ENCODE results near the gene PANX3.
"Not testable (repeated sequence)": the region's sequence is repeated elsewhere in the genome, so short reads cannot be mapped to it uniquely, and the experiment has no call there.

Gene PANX3, protein sequence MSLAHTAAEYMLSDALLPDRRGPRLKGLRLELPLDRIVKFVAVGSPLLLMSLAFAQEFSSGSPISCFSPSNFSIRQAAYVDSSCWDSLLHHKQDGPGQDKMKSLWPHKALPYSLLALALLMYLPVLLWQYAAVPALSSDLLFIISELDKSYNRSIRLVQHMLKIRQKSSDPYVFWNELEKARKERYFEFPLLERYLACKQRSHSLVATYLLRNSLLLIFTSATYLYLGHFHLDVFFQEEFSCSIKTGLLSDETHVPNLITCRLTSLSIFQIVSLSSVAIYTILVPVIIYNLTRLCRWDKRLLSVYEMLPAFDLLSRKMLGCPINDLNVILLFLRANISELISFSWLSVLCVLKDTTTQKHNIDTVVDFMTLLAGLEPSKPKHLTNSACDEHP

DNA sequence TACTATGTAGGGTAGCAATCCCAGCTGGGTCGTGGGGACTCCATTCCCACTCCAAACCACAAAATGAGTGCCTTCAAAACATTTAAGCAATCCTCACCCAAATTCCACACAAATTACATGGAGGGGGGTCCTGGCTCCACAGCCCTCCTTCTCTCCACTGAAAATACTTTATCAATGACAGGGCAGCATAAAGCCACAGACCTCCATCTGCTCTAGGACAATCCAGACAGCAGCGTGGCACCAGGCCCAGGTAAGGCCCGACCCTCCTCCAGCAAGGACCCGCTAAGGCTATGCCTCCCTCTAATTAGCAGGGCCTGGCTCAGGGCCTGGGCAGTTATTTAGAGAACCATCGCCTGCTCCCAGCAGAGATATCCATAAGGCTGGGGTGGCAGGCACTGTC lies at the start of gene PANX3:
TSS of gene PANX3 (plus strand) at position 365 of the 400 bp plus-strand sequence. CDS start 129 bp downstream, outside the sequence.
- peak; percentile 45 for DNase-seq

DNA sequence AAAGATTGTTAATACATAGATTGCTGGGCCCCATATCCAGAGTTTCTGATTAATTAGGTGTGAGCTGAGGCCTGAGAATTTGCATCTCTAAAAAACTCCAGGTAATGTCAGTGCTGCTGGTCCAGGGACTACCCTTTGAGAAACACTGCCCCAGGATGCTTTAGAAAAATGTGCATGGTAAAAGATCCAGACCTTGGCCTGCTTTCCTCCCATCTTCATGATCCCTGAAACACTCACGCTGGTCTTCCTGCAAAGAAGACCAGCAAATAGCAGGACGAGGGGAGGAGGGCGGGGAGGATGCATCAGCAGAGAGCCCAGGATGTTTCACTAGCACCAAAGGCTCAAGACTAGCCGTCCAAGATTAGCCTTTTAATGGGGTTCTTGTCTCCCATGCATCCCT lies 41.5 kb upstream of the PANX3 start, which contains the start of gene OR8A1:
TSS of gene OR8A1 (plus strand) at position 301 of the 400 bp plus-strand sequence. CDS start 123 bp downstream, outside the sequence.
- DNase-seq, result no peak

DNA sequence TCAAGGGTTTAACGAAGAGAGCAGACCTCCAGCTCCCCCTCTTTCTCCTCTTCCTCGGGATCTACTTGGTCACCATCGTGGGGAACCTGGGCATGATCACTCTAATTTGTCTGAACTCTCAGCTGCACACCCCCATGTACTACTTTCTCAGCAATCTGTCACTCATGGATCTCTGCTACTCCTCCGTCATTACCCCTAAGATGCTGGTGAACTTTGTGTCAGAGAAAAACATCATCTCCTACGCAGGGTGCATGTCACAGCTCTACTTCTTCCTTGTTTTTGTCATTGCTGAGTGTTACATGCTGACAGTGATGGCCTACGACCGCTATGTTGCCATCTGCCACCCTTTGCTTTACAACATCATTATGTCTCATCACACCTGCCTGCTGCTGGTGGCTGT lies 41.1 kb upstream of the PANX3 start:
- DNase-seq, result no peak

DNA sequence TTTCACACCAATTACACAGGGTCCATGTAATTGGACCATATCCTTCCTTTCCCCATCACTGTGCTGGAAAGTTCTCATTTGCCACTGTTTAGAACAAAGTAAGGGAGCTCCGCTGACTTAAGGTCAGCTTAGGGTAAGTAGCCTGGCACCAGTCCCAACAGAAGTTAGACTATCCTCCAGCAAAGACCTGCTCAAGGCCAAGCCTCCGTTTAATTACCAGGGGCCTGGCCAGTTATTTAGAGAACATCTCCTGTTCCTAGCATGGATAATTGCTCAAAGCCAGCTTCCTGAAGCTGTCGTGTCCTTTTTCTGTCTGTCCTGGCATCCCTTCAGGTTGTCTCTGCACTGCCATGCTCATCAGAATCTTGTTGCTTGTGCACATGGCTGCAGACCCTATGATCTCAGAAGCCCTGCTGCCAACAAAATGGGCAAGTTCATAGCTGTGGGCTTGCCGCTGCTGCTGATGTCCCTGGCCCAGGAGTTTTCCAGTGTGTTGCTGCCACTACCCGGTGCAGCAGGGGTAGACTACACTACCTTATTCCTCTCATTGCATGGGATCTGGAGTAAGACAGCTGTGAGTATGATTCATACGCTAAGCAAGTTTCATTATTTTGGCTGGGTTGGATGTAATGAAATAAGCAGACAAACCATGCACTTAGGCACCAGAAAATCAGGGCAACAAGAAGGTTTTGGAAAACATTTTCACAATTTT lies 33.4 kb upstream of the PANX3 start:
- peak; percentile 46 for DNase-seq

DNA sequence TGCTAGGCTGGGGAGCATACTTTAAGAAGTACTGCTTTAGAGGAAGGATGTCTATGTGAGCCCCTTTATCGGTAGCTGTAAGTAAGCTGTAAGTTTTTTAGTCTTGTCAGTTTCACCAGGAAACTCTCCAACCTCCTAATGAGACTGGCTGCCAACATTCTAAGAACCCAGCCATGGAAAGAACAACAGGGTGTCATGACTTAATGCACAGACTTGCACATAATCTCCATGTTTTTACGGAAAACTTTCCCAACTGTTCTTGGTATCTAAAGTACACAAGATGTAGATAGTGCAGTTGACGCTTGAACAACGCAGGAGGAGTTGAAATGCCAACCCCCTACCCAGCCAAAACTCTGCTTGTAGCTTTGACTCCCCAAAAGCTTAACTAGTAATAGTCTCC lies 32.5 kb upstream of the PANX3 start:
- no peak for DNase-seq

DNA sequence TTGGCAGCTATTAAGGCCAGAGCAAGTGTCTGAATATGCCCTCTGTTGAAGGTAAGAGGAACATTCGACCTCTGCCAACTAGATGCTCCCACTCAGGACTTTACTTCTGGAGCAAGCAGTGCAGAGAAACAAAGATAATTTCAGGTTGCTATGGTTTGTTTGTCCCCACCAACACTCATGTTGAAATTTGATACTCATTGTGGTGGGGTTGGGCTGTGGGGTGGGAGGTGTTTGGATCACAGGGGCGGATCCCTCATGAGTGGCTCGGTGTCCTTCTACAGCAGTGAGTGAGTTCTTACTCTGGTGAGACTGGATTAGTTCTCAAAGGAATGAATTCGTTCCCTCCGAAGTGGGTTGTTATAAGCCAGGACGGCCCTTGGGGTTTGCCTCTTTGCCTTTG lies 29.4 kb upstream of the PANX3 start:
- DNase-seq, result no peak

DNA sequence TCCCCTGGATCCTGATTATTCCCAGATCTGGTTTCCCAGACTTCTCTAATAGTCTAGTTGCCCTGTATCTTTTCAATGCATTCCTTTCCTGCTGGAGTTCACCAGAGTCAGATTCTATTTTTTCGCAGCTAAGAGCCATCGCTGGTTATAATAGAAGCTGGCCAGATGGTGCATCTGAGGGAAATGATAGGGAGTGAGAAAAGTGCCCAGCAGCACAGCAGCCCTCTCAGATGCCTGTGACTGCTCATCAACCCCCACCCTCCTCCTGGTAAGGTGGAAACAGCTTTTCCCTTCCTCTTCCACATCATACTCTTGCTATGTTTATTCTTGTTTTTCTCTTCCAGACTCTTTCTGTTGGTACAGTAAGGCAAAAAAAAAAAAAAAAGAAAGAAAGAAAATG lies 28.7 kb upstream of the PANX3 start:
- no peak for DNase-seq

DNA sequence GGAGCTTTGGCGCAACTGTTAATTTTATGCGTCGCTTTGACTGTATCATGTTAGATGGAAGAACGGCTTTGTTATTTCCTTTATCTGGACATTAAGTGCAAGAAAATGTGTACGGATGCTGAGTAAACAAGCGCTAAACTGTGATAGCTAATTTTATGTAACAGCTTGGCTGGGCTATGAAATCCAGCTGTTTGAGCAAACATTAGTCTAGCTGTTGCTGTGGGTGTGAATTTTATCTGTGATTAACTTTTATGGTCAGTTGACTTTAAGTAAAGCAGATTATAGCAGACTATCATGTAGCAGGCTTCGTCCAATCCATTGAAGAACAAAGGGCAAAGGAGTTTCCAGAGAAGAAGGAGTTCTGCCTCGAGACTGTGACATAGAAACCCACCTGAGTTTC lies 27.4 kb upstream of the PANX3 start:
- DNase-seq, result no peak

DNA sequence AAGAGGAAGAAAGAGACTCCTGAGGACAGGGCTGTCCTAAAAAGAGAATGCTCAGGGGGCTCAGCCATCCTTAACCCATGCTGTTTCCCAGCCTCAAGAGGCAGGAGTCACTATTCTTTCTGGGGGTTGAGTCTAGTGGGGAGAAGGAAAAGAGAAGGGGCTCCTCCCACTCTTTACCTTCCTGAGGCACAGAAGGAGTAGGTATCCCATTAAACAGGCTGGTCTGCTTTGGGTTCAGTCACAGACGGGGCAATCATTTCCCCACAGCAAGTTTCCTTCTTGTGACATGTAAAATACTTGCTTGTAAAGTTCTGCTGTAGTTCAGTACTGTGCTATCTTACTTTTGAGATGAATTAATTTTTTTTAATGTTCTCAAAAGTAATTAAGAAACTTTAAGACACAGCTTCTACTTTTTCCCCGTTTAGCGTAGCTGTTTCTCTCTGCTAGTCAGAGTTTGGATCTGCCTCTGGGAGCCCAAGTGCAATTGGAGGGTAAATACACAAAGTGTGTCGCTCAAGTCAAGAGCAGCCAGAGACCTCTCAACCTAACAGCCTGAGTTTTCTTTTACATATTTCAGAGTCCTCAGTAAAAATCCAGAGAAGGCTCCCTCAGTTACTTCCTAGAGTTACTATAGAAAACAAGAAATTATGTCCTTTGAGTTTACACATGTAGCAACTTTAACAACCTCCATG lies 26.4 kb upstream of the PANX3 start:
- DNase-seq, result no peak

DNA sequence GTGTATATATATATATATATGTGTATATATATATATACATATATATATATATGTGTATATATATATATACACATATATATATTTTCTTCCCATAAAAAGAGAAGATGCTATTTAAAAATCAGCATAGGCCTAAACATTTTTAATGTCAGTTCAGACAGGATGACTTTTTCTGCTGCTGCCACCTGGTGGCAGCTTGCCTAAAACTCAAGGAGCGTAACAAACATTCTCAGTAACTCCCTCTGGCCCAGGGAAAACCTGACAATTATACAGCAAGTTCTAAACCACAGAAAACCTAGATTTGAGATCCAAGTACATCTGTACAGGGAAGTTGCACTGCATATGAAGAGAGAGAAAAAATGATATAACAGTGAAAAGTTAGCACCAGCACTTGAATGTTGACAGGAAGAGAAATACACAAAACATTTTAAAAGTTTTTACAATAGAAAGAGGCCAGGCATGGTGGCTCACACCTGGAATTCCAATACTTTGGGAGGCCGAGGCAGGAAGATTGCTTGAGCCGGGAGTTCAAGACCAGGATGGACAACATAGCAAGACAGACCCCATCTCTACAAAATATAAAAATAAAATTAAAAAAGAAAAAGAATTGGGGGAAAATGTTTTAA lies 24.9 kb upstream of the PANX3 start:
- peak; percentile 67 for DNase-seq

DNA sequence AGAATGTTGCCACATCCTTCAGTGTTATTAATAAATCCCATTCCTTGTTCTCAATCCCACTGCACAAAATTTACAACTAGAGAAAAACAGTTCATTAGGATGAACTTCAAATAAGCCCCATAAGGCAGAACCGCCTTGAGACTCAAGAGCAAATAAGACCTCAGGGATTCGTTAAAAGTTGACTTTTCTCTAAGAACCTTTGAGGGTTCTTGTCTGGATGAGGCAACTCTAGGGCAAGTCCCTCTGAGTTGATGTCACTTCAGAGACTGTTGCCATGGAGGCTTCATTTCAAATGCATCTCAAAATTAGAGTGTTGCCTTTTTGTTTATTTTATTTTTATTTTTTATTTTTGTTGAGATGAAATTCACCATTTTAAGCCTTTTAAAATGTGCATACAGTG lies 19.8 kb upstream of the PANX3 start:
- DNase-seq, result no peak

DNA sequence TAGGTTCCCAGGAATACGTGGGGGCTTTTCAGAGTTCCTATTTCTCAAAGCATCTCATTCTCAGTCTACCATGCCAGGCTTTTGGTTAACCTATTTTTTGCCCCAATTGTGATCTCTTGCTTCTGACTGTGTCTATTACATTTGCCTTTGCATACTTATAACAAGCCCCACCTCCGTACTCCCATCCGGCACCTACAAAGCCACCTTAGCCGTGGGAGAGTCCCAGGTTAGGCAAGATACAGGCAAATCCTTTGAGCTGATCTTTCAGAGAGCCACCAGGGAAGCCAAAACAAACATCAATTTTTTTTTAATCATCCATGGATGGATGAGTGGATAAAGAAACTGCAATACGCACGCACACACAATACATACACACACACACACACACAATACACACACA lies 18.6 kb upstream of the PANX3 start:
- DNase-seq, result no peak

DNA sequence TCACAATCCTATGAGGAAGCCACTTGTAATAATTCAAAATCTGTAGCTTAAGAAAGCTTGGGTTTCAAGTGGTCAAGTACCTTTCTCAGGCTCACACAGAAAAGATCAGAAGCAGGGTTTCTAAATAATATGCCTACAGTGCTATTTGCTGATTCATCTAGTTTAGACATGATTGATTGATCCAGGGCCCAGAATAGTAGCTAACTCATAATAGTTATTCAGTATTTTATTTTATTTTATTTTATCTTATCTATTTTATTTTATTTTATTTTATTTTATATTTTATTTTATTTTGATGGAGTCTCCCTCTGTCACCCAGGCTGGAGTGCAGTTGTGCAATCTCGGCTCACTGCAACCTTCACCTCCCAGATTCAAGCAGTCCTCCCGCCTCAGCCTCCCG lies 15.9 kb upstream of the PANX3 start:
- no peak for DNase-seq

DNA sequence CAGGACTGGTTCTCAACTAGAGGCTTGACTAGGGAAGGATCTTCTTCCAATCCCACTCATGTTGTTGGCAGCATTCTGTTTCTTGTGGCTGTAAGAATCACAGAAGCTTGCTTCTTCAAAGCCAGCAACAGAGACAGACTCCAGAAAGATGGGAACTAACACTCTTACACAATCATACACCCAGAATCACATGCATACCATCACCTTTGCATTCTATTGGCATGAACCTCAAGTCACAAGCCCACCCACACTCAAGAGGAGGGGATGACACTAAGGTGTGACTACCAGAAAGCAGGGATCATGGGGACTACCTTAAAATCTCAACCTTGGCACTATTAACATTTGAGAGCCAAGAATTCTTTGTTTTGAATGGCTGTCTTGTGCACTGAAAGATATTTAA lies 13.6 kb upstream of the PANX3 start:
- no peak for DNase-seq

DNA sequence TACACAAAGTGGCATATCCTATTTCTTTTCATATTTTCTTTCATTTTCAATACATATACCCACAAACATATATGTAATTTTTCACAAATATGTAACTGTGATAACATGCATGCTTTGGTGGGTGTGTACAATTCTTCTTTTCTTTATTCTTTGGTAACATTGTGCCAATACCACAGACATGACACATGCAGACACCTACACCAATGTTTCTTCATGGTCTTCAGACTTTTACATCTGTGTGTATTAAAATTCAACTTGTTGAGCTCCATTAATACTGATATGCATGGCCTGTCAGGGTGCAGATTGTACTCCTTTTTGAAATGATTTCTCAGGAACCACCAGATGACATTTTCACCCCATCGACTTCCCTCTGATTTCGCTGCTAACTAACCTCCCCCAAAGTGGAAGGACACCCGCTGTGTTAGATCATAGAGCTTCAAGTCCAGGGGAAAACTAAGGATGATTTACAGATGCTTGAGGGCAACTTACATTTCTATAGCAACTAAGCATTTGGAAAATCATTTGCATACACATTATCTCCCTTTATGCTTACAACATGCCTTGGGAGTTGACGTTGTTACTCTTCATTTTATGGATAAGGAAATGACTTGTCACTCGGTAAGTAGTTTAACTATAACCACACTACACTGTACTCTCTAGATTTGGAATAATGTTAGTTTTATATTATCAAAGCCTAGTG lies 10.5 kb upstream of the PANX3 start:
- no peak for DNase-seq

DNA sequence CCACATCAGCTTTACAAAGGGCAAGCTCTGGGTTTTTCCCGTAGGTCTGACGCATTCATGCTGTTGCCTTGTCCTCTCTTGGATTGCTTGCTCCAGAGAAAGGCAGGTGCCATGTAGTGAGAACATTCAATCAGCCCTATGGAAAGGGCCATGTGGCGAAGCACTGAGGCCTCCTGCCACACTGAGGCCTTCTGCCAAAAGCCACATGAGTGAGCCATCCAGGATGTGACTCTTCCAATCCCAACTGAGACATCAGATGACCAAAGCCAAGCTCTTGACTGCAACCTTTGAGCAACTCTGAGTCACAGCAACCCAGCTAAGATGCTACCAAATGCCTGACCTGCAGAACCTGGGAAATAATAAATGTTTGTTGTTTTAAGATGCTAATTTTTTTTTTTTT lies 9.0 kb upstream of the PANX3 start:
- DNase-seq, result no peak

DNA sequence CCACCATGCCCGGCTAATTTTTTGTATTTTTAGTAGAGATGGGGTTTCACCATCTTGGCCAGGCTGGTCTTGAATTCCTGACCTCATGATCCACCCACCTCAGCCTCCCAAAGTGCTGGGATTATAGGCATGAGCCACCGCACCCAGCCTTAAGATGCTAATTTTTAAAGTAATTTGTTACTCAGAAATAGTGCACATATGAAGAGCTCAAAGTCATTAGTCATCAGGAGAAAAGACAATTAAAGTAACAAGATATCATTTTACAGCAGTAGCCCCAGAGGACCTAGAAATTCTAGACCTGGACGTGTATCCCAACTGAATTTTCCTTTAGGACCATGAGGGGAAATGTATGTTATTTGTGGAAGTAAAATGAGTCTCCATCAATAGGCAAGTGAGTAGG lies 8.5 kb upstream of the PANX3 start:
- not testable (repeated sequence) for DNase-seq

DNA sequence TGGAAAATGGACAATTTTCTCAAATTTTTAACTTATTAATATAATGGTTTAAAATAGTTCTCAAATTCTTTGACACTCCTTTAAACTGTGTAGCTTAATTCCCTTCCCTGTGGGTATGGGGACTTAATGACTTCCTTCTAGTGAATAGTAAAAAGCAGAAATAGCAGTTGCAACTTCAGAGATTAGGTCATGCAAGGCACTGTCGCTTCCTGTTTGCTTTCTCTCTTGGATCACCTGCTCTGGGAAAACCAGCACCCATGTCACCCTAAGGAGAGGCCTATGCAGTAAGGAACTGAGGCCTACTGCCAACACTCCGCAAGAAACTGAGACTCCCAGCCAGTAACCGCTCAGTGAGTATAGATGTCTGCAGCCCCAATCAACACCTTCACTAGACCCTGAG lies 5.5 kb upstream of the PANX3 start:
- DNase-seq, result no peak

DNA sequence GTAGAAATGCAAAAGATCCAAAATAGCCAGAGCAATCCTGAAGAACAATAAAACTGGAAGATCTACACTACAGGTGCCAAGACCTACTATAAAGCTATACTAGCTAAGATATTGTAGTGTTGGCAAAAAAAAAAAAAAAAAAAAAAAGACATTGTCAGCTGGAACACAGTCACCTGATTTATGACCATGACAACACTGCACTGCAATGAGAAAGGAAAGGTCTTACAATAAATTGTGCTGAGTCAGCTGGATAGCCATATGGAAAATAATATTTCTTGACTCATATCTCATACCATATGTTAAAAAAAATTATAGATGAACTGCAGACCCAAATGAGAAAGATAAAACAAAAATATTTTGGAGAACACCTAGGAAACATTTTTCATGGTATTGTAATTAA lies 3.1 kb upstream of the PANX3 start:
- DNase-seq, result no peak

DNA sequence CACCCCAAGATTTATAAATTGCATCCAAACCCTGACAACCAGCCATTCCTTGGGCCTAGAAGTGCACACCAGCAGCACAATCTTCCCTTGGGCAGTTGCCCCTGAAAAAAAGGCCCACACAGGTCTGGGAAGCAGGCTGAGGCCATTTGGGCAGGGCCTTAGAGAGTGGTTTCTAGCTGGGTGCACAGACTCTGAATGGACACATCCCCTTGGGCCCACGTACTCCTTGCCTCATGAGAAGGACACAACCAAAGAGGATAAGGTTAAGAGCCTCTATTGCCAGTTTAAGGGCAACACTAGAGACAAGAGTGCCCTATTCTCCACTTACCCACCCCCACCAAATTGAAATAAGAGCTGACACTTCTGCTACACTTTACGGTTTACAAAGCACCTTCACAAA lies 933 bp upstream of the PANX3 start:
- DNase-seq, result no peak

DNA sequence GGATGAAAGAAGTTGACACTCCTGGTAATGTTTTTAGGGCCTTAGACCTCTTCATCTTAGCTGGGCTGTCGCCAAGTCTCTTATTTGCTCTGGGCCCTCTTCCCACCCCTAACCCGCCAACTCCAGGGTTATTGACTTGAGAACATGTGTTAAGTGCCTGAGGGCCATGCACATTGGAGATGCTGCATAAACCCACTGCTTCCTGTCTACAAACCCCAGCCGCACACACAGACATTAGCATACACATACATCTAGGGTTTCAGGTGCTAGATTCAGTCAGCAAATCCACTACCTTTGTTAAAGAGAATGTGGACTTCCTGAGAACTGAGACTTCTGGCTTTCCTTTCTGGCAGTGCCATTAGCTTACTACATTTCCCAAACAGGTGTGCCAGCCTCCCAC lies 817 bp downstream of the PANX3 start:
- no peak for DNase-seq

DNA sequence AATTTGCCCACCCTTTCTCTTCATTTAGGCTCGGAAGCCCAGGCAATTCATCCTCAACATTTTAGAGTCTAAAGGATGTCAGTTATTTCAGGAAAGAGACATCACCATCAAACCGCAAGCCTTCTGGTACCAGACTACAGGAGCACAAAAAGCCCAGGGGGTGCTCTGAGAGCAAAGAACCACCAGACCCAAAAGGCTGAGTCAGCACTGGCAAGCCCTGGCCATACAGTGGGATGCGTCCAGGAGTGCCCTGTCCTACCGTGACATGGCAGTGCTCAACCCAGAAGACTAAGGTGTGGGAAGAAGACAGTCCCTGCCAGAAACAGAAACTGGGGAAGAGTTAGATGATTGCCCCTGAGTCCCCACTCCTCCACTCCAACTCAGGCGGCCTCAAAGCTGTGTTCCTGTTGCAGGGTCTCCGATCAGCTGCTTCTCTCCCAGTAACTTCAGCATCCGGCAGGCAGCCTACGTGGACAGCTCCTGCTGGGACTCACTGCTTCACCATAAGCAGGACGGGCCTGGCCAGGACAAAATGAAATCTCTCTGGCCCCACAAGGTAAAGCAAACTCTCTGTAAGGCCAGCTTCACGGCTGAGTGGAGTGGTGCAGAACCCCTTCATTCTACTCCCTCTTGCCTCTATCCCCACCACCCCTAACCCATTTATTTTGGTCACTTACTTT lies 1.5 kb downstream of the PANX3 start:
- DNase-seq, result peak; percentile 36

All from right hindlimb (tissue), 1 donor.